ENCODE data around the gene PRR5. TPM values are rescaled to one million over a fixed set of nuclear protein-coding genes. Genes with fewer than 3 reads are reported as not detected.

Gene PRR5
- total RNA-seq, 2 donors from 2014 or later: 12.5 to 20.4 TPM

DNA sequence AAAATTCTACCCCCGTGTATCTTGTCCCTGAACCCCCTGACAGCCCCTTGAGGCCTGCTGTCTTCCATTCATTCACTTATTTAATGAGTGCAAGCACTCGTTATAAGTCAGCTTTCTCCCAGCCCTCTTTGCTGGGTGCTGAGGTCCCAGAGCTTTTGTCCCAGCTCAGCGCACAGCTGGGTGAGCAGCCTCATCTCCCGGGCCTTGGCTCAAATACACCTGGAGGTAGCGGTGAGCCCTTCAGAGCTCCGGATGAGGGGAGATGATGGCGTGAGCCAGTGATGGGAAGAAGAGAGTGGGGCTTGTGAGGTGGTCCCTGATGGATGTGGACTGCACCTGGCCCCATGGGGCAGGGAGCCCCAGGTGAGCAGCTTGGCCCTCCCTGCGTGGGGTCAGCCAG lies 32.3 kb downstream of the PRR5 start:
- no peaks in the 10 kb centered on the region for H3K9me3 ChIP-seq
- ATAC-seq (no peak), DNase-seq (no peak)
- TF ChIP-seq, protein P1, sequence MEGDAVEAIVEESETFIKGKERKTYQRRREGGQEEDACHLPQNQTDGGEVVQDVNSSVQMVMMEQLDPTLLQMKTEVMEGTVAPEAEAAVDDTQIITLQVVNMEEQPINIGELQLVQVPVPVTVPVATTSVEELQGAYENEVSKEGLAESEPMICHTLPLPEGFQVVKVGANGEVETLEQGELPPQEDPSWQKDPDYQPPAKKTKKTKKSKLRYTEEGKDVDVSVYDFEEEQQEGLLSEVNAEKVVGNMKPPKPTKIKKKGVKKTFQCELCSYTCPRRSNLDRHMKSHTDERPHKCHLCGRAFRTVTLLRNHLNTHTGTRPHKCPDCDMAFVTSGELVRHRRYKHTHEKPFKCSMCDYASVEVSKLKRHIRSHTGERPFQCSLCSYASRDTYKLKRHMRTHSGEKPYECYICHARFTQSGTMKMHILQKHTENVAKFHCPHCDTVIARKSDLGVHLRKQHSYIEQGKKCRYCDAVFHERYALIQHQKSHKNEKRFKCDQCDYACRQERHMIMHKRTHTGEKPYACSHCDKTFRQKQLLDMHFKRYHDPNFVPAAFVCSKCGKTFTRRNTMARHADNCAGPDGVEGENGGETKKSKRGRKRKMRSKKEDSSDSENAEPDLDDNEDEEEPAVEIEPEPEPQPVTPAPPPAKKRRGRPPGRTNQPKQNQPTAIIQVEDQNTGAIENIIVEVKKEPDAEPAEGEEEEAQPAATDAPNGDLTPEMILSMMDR (IDR thresholded peaks at IDR 0.05): no peak
- no peak for TF ChIP-seq POLR2A (IDR thresholded peaks at IDR 0.05)
- H3K27ac ChIP-seq: no peak overlapping the region
- H3K4me3 ChIP-seq: no peak overlapping the region
- H3K36me3 ChIP-seq (replicated peaks in 1 of 2; ENCODE audit: insufficient read depth in 1 of 2, low read depth in 2 of 2): no peaks in the 10 kb centered on the region
- peaks cover 5% of the 10 kb centered on the region for H3K4me1 ChIP-seq
- WGBS, 2 donors: 68 to 78% methylated on average over 5 to 8 of the region's 8 CpGs
- intact Hi-C loops (cut with DNase I): no loop called here
- H3K27me3 ChIP-seq: no peaks in the 10 kb centered on the region

DNA sequence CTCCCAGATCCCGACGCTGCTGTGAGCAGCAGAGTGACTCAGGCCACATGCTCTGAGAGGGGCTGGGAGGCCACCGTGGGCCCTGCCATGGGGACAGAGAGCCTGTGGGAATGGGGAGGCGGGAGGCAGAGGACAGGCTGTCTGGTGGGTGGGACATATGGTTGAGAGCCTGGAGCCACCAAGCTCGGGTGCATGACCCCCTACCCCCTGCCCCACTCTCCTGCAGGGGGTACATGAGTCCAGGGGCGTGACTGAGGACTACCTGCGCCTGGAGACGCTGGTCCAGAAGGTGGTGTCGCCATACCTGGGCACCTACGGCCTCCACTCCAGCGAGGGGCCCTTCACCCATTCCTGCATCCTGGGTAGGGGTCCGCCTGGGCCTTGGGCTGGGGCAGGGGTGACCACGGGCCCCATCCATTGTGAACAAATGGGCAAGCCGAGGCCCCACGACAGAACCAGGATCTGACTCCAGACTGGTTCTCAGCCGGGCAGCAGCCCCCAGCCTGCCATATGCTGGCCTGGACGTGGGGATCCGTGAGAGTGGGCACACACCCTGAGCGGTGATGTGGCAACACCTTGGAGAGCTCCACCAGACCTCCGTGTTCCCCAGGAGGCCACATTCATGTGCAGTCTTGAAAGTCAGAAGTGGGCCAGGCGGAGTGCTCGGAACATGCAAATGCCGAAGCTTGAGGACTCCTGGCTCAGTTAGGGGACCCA lies 33.0 kb downstream of the PRR5 start:
- H3K4me1 ChIP-seq: peaks cover 5% of the 10 kb centered on the region
- H3K36me3 ChIP-seq (replicated peaks in 1 of 2; ENCODE audit: insufficient read depth in 1 of 2, low read depth in 2 of 2): no peaks in the 10 kb centered on the region
- H3K4me3 ChIP-seq: no peak overlapping the region
- no peaks in the 10 kb centered on the region for H3K27me3 ChIP-seq
- intact Hi-C loops (cut with DNase I): loop anchor here (5.0 kb wide), 1 partner anchor 38 kb away; no protein-coding TSS in a partner anchor
- no peak for TF ChIP-seq POLR2A (IDR thresholded peaks at IDR 0.05)
- TF ChIP-seq, protein P1 (IDR thresholded peaks at IDR 0.05): no peak
- 73 to 84% methylated on average over 4 to 20 of the region's 23 CpGs for WGBS, 2 donors
- no peak overlapping the region for H3K27ac ChIP-seq
- no peak for ATAC-seq
- DNase-seq: no peak
- no peaks in the 10 kb centered on the region for H3K9me3 ChIP-seq

DNA sequence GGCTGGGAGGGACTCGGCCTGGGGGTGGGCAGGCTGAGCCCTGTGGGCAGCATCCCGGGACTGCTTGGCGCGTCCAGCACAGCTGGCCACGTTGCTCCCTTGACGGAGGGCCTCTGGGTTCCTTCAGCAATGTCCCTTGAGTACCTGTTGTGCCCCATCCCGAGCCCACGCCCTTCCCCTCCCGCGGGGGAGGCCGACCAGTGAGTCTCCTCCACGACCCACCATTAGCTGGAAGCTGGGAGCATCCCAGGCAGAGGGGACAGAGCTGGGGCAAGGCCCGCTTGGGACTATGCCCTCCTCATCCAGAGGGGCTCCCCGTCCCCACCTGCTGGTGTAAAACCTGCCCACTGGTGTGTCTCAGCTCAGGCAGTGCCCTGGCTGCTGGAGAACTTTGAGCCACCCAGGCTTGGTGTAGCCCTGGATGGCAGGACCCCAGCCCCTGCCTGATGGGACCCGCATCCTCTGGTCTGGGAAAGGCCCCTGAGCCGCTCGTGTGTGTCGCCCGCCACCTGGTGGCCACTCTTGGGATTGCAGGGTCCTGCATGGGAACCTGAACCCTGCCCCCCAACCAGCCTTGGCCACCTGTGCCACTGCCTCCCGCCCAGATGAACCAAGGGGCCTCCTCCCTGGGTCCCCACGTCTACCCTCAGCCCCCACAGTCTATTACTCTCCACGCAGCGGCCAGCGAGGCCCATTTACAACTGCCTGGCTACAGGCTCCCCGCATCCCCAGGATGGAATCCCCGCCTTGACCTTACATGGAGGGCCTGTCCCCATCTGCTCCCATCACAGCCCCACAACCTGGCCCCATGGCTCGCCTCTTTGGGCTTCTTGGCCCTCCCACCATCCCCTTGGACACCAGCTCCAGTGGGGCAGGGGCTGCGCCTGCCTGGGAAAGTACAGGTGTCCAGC lies 33.8 kb downstream of the PRR5 start:
- Histone ChIP-seq H3K9me3 (no peaks in the 10 kb centered on the region), H3K36me3 (replicated peaks in 1 of 2; ENCODE audit: insufficient read depth in 1 of 2, low read depth in 2 of 2) (no peaks in the 10 kb centered on the region), H3K4me1 (peaks cover 5% of the 10 kb centered on the region), H3K27ac (no peak overlapping the region), H3K4me3 (no peak overlapping the region), H3K27me3 (no peaks in the 10 kb centered on the region)
- DNase-seq (peak; percentile 68 to 86 (median 76)), ATAC-seq (peak; percentile 67)
- TF ChIP-seq, protein P1 (IDR thresholded peaks at IDR 0.05): peak; percentile 86 to 99 (median 95)
- TF ChIP-seq POLR2A (IDR thresholded peaks at IDR 0.05): no peak
- 31% methylated on average over 7 to 28 of the region's 28 CpGs for WGBS, 2 donors
- intact Hi-C loops (cut with DNase I): loop anchor here (5.0 kb wide), 1 partner anchor 38 kb away; no protein-coding TSS in a partner anchor

DNA sequence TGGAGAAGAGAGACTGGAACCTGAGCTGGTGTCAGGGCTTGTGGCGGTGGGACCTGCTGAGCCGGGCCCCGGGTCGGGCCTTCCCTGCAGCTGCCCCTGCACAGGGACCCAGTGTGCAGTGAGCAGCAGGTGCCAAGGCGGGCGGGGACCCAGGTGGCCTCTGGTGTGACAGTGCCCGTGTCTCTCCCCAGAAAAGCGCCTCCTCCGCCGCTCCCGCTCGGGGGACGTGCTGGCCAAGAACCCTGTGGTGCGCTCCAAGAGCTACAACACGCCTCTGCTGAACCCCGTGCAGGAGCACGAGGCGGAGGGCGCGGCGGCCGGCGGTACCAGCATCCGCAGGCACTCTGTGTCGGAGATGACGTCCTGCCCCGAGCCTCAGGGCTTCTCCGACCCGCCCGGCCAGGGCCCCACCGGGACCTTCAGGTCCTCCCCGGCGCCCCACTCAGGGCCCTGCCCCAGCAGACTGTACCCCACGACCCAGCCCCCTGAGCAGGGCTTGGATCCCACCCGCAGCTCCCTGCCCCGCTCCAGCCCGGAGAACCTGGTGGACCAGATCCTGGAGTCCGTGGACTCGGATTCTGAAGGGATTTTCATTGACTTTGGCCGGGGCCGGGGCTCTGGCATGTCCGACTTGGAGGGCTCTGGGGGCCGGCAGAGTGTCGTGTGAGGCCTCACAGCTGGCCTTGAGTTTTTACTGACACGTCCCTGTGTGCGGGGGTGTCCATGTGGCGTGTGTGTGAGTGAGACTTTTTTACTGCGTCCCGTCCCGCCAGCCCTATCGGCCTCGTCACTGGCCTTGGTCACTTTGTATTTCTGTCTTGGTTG lies 34.8 kb downstream of the PRR5 start:
- no peaks in the 10 kb centered on the region for H3K27me3 ChIP-seq
- no peaks in the 10 kb centered on the region for H3K36me3 ChIP-seq (replicated peaks in 1 of 2; ENCODE audit: insufficient read depth in 1 of 2, low read depth in 2 of 2)
- H3K4me3 ChIP-seq: no peak overlapping the region
- H3K27ac ChIP-seq: no peak overlapping the region
- H3K4me1 ChIP-seq: peaks cover 5% of the 10 kb centered on the region
- 74 to 88% methylated on average over 9 to 48 of the region's 52 CpGs for WGBS, 2 donors
- no peaks in the 10 kb centered on the region for H3K9me3 ChIP-seq
- DNase-seq: no peak
- ATAC-seq: no peak
- no peak for TF ChIP-seq POLR2A (IDR thresholded peaks at IDR 0.05)
- TF ChIP-seq, protein P1 (IDR thresholded peaks at IDR 0.05): no peak
- intact Hi-C loops (cut with DNase I): loop anchor here (5.0 kb wide), 1 partner anchor 39 kb away; no protein-coding TSS in a partner anchor

Data from body of pancreas (tissue), 4 donors.